NCI-H146 treated with DMSO at 0.1 percent for 48 hours (cell line): ENCODE results near the gene DNAAF1.

ENCODE experiments used
- DNase-seq: peaks from one replicate; lab custom pipeline; 2025; ENCODE audit not compliant: unreplicated experiment; lab: John Stamatoyannopoulos, UW

Gene DNAAF1

DNA sequence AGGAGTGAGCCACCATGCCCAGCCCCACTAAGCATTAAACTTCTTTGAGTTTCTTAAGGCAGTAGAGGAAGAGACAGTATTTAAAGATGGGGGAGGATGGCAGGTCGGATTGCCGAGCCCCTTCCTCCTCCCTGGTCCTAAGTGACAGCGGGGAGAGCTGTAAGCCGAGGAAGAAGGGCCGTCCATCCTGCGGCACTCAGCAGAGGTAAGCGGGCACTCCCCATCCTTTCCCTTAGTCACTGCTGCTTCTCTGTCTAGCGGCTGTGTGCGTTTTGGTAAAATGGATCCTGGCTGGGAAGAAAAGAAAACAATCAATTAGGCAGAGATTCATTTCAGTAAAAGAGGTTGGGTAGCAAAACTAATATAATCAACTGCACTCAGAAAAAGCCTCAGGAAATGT is 13.9 kb downstream of the DNAAF1 start:
- no peak for DNase-seq

DNA sequence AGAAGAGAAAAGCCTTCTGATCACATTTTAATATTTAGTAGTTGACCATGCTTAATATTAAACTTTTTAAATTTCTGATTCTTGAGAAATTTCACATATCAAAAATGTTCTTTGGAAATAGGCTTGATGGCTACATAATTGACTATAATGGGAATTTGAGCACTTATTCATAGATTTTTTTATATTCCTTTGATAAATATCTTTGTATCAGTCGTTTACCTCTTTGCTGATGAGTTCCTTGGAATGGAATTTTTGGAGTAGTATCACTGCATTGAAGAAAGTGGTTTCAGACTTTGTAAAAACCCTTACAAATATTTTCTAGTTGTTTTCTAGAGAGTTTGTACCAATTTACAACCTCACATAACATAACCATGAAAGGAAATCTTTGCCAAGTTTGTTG is 14.7 kb downstream of the DNAAF1 start:
- DNase-seq = no peak

GRCh38 chr16:84161037-84161436 is 15.9 kb downstream of the DNAAF1 start:
- DNase-seq = no peak

- no peak for DNase-seq
These were observed 16.7 kb downstream of the DNAAF1 start for GRCh38 chr16:84161801-84162200.

DNA sequence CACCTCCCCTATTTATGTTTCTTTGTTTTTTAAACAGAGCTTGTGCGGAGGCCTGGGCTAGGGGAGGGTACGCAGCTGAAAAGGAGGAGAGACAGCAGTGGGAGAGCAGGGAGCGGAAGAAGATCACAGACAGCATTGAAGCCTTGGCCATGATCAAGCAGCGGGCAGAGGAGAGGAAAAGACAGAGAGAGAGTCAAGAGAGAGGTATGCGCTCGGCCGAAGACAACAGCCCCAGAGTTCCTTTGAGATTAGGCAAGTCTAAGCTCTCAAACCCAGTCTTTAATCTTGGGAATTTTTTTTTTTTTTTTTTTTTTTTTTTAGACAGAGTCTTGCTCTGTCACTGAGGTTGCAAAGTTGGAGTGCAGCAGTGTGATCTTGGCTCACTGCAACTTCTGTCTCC is 20.6 kb downstream of the DNAAF1 start:
- DNase-seq = no peak

GRCh38 chr16:84166796-84167695 is 21.9 kb downstream of the DNAAF1 start:
- no peak for DNase-seq

DNA sequence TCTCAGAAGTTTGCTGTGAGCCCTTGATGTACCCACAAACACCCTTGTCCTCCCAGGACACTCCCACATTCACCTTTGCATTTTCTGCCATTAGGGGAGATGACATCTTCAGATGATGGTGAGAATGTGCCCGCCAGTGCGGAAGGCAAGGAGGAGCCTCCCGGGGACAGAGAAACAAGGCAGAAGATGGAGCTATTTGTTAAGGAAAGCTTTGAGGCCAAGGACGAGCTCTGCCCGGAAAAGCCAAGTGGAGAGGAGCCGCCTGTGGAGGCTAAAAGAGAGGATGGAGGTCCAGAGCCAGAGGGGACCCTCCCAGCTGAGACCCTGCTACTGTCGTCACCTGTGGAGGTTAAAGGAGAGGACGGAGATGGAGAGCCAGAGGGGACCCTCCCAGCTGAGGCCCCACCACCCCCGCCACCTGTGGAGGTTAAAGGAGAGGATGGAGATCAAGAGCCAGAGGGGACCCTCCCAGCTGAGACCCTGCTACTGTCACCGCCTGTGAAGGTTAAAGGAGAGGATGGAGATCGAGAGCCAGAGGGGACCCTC is 24.7 kb downstream of the DNAAF1 start:
- no peak for DNase-seq

GRCh38 chr16:84174396-84174795 is 29.3 kb downstream of the DNAAF1 start:
- DNase-seq = no peak

GRCh38 chr16:84175350-84176081 is 30.4 kb downstream of the DNAAF1 start:
- peak; percentile 50 for DNase-seq

- no peak for DNase-seq
These were observed 31.3 kb downstream of the DNAAF1 start for GRCh38 chr16:84176192-84177053.

DNA sequence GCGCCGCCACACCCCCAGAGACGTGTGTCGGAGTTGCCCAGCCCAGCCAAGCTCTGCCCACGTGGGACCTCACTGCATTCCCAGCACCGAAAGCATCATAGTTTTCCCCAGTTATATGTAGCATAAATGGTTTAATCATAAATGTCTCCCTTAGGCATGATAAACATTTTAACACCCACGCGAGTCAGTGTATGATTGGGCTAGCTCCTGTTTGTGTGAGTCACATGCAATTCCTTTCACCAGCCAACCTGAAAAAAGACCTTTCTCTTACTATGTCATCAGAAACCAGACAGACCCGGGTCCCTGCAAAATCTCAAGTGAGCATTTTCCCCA is 32.6 kb downstream of the DNAAF1 start:
- no peak for DNase-seq

DNA sequence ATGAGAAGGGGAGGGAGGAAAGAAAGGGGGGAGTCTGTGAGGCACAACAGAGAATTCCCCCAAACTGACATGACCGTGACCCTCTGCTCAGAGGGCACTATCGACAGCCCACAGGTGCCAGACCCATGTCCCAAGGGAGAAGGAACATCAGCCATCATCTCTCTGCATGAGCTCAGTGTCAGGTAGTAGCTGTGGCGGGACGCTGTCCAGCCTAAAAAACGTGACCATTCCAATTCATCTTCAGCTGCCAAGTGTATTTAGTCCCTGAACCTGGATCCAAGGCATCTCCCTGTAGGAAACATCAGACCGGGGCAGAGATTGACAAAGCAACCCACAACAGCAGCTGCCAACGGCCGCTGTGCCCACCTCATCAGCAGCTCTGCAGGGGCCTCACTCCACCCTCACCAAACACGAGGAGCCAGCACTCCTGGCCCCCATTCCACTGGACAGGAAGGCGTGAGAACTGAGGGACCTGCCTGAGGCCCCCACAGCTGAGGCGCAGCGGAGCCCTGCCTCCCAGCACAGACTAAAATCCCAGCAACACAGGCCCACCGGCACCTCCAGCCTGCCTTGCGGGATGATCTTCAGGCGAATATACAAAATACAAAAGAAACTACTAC is 33.1 kb downstream of the DNAAF1 start:
- no peak for DNase-seq

- DNase-seq = no peak
These were observed 33.9 kb downstream of the DNAAF1 start for GRCh38 chr16:84178892-84179611.

DNA sequence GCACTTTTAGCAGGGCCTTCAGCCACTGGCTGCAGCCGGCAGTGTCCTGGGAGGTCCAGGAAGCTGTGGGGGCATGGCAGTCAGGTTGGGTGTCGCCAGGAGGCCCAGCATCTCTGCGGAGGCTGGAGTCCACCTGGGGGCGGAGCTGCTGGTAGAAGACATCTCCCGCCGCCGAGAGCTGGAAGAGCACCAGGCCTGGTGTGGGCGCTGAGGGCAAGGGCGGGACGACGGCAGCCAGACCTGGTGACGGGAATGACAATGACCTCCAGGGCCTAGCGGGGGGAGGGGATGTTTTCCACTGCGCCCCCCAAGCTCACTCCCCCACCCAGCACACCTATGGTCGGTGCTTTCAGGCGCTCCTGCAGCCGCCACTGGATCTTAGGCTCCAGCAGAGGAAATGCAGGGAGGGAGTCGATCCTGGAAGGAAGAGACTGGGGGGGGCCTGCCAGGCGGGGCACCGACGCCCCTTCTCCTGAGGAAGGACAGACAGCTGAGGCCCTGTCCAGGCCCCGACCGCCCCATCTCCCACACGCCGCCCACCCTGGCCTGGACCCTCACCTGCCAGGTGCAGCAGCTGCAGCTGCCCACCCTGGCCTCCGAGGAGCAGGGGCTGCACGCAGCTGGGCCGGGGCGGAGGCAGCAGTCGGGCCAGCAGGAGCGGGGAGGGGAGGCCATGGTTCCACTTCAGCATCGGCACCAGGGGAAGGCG is 34.7 kb downstream of the DNAAF1 start:
- DNase-seq = no peak

DNA sequence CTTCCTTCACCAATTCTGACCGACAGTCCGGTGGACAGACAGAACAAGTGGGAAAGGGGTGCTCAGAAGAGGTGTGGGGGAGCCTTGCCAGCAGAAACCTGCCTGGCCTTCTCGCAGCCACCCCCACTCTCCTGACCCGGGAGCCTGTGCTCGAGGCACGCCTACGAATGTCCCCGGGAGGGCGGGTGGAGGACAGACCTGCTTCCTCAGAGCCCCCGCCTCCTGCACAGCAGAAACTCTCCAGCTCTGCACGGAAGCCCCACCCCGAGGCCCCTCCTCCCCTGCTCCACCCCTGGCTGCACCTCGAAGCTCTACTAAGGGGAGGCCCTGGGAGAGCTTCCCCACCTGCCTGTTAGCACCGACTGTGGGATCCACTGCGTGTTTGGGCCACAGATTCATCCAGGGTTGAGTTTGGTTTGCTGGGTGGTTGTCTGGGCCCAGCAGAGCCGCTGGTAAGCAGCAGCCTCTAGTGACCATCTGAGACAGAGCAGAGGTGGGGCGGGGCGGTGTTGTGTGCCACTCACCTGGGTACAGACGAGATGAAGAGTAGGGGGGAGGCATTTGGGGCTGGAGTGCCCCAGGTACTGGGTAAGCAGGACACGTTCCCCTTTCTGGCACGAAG is 35.5 kb downstream of the DNAAF1 start:
- no peak for DNase-seq

- DNase-seq = no peak
These were observed 36.2 kb downstream of the DNAAF1 start for GRCh38 chr16:84181144-84181915.

DNA sequence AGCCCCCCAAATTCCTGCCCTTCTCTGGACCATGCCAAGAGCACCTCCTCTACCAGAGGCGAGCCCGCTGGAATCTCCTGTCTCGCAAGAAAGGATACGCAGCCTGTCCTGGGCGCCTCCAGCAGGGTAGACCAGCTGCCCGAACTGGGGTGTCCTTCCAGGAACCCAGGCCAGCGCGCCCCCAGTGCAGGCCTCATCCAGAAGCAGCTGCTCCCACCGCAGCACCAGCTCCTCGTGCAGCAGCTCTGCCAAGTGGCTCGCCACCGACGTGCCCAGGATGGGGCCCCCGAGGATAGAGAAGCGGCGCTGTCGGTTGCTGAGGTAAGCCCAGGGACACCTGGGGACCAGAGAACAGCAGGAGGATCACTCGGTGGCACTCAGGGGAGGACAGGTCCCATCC is 37.0 kb downstream of the DNAAF1 start:
- no peak for DNase-seq
